Pons (tissue), 1 donor: Measurements from ENCODE around the gene HES5.
"Not testable (repeated sequence)": the region's sequence is repeated elsewhere in the genome, so short reads cannot be mapped to it uniquely, and the experiment has no call there.

Source experiments
- DNase-seq: peaks from one replicate; pipeline ENCODE4 v3.0.0-alpha.2; 2016; ENCODE audit warnings: low spot score

HES5 gene

GRCh38 chr1:2560299-2561073, 30.4 kb upstream of the HES5 start:
- no peak for DNase-seq

GRCh38 chr1:2559509-2560298, 29.6 kb upstream of the HES5 start:
- no peak for DNase-seq

GRCh38 chr1:2558861-2559260, 28.8 kb upstream of the HES5 start:
- DNase-seq = no peak

- no peak for DNase-seq
Observed at GRCh38 chr1:2558420-2558819, 28.4 kb upstream of the HES5 start.

- DNase-seq = no peak
Observed at GRCh38 chr1:2557482-2558400, 27.7 kb upstream of the HES5 start.

GRCh38 chr1:2556678-2557481, 26.8 kb upstream of the HES5 start:
- DNase-seq = no peak

- no peak for DNase-seq
Observed at GRCh38 chr1:2556277-2556677, 26.2 kb upstream of the HES5 start, which contains the start of gene TNFRSF14. TSS of gene TNFRSF14 (plus strand) at chr1:2556371. CDS start at chr1:2556665, 294 bp downstream.

- peak; percentile 50 for DNase-seq
Observed at GRCh38 chr1:2555634-2556276, 25.7 kb upstream of the HES5 start.

GRCh38 chr1:2554621-2555387, 24.7 kb upstream of the HES5 start:
- DNase-seq = peak; percentile 30

GRCh38 chr1:2553871-2554620, 24.0 kb upstream of the HES5 start:
- DNase-seq = no peak

- not testable (repeated sequence) for DNase-seq
Observed at GRCh38 chr1:2553076-2553475, 23.0 kb upstream of the HES5 start.

GRCh38 chr1:2552189-2552588, 22.1 kb upstream of the HES5 start:
- DNase-seq = no peak

GRCh38 chr1:2551544-2551943, 21.5 kb upstream of the HES5 start:
- DNase-seq = not testable (repeated sequence)

GRCh38 chr1:2550309-2550861, 20.3 kb upstream of the HES5 start:
- DNase-seq = not testable (repeated sequence)

- not testable (repeated sequence) for DNase-seq
Observed at GRCh38 chr1:2549367-2550029, 19.4 kb upstream of the HES5 start.

- DNase-seq = peak; percentile 79
Observed at GRCh38 chr1:2548068-2548589, 18.1 kb upstream of the HES5 start.

- no peak for DNase-seq
Observed at GRCh38 chr1:2547210-2548067, 17.4 kb upstream of the HES5 start.
